HG02610 (cell line): Measurements from ENCODE around the gene CASP4.
A peak's percentile ranks its signal among the peaks of the same experiment; 100 is the strongest.
"Not testable (repeated sequence)": the region's sequence is repeated elsewhere in the genome, so short reads cannot be mapped to it uniquely, and the experiment has no call there.

Experiments used
- ATAC-seq: cut with Tn5 transposase; IDR thresholded peaks from one replicate; pipeline ENCODE4 v1.9.1; 2021; ENCODE audit warnings: mild to moderate bottlenecking, moderate library complexity; ENCODE audit not compliant: unreplicated experiment

The CASP4 gene

DNA sequence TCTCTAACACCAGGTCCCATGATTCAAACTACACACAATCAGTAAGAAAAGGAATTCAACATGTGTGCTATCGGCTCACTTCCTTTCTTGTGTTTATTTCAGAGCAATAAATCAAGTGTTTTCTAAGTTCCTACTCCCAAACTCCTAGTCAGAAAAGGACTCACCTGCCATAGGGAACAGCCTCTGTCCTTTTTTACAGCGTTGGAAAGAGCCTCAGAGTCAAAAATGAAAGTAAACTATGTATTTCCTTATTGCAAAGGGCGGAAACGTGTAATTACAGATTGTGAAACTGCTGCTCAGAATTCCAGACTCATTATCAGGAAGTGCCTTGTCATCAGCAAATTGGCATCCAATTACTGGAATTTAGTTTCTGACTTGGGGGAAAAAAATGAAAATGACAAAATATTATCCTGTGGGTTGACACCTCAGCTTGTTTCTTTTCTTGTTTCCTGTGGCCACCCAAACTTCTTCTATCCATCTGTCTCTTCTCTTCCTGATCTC, at the start of gene CASP4:
CASP4 (minus strand) TSS at position 220 of the 501 bp plus-strand sequence; CDS start at position 171, 49 bp downstream.
- peak; percentile 92 for ATAC-seq

DNA sequence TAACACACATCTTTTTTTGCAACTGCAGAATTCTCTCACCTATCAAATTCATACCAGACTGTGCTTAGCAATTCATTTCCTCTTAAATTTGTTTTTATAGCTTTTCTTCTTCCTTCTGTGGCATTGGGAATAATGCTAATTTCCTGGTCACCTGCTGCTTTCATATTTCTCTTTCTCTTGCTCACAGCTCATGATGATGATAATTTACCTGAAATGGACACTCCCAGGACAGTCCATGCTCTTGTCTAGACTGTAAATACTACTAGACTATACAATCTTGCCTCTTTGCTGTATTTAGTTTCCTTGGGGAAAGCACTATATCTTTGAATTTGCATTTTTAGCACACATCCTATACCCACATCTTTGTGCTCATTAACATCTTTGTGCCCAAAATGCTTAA, 39.1 kb upstream of the CASP4 start:
- ATAC-seq: no peak

DNA sequence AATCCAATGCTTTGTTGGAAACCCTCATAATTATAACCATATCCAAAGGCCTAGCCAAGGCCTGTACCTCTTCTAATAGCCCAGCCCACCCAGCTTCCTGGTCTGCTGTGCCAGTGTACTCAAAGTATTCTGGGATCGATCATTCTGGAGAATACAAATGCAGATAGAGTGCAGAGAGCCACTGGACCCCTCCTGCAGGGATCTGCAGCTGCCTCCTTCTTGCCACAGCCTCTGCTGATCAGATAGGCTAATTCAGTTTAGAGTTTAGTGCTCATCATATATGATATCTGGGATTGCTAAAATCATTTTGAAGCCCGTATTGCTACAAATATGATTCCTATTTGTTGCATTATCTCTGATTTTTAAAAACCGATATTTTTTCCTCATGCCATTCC, 37.1 kb upstream of the CASP4 start:
- no peak for ATAC-seq

DNA sequence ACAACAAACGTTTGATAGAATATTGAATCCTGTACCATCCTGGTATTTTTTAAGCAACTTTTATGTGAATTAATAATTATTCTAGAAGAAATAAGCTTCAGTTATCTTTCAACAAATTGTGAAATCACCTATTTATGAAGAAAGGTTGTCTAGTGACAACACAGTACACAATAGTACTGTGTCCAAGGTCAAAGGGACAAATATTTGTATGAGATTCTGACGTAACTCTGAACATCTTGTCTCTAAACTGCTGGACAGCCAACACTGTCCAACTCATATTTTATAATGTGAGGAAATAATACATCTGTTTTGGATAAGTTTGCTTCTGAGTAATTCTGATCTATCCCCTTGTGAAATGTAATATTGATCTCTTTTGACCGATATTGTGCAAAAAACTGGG, 35.6 kb upstream of the CASP4 start:
- no peak for ATAC-seq

DNA sequence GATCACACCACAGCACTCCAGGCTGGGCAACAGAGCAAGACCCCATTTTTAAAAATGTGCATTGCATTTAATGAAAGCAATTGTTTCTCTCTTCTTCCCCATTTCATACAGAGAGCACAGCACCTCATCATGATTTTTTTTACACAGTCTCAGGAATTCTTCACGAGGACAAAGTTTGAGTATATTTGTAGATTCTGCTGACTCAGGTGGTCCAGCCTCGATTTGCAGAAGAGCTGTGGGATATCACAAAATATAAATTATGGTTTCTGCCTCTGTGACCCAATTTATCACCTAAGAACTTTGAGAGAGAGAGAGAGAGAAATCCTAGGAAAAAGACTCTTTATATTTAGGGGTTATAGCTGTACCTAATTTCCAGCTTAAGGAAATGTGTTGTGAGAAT, 34.8 kb upstream of the CASP4 start:
- ATAC-seq: no peak

DNA sequence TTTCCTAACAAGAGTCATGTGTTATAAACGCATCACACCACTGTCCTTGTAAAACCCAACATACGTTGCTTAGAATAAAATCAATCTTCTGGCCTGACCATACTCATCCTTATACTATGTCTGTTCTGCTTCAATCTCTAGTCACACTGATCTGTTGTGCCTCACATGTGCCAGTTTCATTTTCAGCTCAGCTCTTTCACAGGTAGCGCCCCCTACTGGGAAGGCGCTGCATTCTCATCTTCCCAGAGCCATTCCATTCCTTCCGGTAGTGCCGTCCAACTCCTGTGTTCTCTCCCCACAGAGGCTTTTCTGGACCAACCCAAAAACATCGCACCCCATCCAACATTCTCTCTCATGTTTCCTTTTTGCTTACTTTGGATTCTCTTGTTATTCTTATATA, 32.4 kb upstream of the CASP4 start:
- peak; percentile 75 for ATAC-seq

DNA sequence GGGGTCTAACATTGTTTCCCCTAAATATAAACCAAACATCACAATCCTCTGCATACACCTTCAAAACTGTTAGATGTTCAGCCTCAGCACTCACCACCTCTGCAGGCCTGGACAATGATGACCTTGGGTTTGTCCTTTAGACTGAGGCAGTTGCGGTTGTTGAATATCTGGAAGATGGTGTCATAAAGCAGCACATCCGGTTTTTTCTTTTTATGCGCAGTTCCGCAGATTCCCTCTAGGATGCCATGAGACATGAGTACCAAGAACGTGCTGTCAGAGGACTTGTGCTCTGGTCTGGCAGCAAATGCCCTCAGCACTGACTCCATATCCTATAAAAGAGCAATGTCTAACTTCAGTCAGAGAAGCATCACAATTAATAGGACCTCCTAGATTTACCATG, 31.8 kb upstream of the CASP4 start:
- no peak for ATAC-seq

DNA sequence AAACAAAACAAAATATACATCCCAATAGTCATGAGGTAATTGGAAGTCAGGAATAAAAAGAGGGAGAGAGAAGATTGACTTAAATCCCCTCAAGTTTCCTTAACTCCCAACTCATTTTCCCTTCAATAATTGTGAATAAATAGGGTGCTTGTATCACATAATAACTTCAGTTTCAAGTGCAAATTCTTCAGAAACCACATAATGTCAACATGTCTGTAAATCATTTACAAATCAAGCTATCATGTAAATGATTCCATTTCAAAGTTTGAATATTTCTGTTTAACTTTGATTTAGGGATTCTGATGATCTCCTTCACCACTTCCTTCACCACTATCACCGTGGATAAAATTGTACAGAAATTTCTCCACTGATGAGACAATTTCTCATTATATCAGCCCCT, 31.3 kb upstream of the CASP4 start:
- ATAC-seq: no peak

DNA sequence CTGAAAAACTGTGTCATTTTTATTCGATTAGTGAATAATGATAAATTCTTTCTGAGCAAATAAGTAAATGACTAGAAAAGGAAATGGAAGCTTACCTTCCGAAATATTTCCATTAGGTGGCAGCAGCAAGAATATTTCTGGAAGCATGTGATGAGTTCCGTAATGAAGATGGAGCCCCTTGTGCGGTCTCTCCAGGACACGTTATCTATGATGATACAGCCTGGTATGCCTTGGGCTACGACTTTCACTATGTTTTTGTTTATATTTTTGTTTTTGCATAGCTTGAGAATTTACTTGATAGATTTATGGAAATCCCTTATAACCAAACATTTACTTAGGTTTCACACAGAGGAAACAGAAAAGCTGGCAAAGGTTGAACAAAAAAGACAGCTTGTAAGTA, 28.9 kb upstream of the CASP4 start:
- ATAC-seq: no peak

DNA sequence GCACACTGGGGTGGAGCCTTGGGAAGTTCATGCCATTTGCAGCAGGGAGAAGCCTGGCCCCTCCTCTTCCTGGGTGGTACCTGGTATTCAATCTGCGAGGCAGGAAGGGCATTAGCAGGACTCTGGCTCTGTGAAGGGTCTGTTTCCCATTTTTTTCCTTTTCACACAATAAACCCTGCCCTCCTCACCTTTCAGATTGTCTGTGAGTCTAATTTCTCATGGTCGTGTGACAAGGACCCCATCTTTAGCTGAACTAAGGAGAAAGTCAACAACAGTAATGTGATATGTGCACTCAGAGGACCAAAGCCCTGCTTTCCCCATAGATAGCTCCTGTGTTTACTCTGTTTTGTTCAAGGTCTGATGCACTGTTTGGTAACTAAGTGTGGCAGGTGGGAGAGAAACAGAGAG, 26.6 kb upstream of the CASP4 start:
- no peak for ATAC-seq

DNA sequence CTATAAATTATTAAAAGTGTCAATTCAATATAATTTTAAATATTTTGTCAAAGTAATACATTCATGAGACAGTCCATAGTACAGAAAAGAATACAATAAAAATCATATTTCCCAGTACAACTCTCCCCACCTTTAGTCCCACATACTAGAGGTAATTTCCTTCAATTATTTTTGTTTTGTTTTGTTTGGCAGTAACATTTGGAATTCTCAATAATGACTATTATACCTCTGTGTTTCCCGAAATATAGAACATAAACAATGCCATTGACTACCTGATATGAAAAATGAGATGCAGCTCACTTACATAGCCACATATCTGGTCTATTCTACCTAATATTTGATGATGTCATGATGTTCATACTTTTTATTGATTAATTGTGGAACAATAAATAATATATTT, 24.4 kb upstream of the CASP4 start:
- no peak for ATAC-seq

DNA sequence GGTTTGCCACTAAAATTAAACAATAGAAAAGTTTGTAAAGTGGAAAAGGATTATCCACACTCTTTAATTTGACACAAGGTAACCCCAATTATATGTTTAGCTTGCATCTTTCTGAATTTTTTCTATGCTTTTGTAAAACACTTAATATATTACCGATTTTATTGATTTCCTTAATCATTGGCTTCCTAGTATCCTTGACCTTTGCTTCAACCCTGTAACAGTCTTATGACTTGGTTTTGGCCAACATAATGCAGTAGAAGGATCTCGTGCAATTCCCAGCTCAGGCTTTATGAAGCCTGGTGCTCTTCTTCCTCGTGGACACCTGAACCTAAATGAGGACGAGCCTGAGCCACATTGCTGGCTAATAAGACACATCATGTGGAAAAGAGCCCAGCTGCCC, 23.6 kb upstream of the CASP4 start:
- no peak for ATAC-seq

DNA sequence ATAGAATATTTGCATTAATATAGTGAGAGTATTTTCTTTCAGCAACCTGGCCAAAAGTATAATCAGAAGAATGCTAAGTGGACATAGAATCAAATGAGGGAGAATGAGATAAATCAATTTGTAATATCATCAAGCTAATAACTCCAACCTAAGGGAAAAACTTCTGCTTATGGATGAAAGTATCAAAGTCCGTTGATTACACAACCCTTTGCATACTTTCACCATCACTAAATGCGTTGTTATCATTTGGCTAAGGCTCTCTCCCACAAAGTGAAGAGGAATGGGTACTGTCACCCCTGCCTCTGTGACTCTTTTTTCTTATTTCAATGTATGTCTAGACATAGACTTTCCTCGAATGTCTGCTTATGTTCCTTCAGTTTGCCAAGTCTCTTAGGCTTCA, 16.4 kb upstream of the CASP4 start:
- no peak for ATAC-seq

DNA sequence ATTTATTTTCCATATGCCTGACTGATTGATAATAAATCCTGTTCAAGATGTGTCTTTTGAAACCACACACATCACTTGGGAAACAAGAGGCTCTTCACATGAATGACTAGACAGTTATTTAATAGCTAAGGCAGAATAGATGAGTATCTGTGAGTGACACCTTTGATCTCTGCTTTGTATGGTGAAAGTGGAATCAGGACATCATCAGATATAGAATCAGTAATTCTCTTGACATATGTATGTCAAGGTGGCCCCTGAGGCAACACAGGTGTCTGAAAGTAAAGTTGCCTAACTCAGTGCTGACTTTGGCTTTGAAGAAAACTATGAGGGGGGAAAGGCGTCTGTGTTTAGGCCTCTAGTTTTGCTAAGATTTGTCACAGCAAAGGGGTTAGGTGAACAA, 11.5 kb upstream of the CASP4 start:
- no peak for ATAC-seq

DNA sequence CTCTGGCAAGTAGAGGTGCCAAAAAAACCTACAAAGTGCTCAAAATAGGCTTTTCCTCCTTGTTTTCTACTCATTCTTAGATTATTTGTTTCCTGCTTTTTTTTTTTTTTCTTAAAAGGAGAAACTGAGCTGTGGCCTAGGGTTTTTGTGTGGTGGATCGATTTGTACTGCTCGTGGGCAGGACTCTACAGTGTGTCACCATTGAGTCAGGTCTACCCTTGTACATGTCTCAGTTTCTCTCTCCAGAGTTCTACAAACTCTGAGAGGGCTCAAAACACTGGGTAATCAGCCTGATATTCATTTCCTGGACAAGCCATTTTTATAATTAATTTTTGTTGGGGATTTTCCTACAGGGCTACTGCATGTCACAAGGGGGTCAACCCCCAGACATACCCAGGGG, 5.2 kb upstream of the CASP4 start:
- no peak for ATAC-seq

DNA sequence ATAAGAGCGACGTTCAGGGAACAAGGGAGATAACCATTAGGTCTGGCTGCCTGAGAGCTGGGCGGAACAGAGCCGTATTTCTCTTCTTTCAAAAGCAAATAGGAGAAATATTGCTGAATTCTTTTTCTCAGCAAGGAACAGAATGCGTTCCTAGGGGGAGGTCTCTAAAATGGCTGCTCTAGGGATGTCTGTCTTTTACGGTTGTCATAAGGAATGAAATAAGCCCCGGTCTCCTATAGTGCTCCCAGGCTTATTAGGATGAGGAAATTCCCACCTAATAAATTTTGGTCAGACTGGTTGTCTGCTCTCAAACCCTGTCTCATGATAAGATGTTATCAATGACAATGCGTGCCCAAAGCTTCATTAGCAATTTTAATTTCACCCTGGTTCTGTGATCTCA, 4.5 kb upstream of the CASP4 start:
- ATAC-seq: not testable (repeated sequence)

DNA sequence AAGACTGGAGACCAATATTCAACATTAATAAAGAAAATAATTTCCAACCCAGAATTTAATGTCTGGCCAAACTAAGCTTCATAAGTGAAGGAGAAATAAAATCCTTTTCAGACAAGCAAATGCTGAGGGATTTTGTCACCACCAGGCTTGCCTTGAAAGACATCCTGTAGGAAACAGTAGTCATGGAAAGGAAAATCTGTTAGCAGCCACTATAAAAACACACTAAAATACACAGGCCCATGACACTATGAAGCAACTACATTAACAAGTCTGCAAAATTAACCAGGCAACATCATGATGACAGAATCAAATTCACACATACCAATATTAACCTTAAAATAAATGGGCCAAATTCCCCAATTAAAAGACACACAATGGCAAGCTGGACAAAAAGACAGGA, 2.4 kb upstream of the CASP4 start:
- no peak for ATAC-seq

DNA sequence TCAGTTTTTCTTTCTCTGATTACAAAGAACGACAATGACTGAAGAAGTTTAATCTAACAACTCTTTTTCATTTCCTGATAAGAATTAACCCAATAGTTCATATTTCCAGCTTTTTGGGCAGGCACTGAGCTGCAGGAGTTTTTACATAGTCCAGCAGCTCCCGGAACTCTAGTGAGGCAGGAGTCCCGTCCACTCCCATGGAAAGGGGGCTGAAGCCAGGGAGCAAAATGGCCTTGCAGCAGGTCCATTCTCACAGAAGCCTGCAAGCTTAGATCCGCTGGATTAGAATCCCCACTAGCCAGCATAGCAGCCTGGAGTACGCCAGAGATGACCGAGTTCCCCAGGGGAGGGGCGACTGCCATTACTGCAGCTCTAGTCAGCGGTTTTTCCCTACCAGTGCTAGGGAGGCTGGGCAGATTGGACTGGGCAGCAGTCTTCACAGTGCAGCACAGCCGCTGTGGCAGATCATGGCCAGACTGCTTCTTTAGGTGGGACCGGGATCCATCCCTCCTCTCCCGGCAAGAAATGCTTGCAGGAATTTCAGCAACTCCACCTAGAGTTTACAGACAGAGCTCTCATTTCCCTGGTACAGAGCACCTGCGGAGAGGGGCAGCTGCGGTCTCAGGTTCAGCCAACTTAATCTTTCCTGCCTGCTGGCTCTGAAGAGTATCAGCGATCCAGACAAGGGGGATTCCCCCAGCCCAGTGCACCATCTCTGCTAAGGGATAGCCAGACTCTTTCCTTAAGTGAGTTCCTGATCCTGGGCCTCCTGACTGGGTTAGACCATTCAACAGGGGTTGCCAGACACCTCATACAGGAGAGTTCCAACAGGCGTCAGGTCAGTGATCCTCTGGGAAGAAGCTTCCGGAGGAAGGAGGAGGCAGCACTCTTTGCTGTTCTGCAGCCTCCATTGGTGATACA, 742 bp upstream of the CASP4 start:
- ATAC-seq: no peak

DNA sequence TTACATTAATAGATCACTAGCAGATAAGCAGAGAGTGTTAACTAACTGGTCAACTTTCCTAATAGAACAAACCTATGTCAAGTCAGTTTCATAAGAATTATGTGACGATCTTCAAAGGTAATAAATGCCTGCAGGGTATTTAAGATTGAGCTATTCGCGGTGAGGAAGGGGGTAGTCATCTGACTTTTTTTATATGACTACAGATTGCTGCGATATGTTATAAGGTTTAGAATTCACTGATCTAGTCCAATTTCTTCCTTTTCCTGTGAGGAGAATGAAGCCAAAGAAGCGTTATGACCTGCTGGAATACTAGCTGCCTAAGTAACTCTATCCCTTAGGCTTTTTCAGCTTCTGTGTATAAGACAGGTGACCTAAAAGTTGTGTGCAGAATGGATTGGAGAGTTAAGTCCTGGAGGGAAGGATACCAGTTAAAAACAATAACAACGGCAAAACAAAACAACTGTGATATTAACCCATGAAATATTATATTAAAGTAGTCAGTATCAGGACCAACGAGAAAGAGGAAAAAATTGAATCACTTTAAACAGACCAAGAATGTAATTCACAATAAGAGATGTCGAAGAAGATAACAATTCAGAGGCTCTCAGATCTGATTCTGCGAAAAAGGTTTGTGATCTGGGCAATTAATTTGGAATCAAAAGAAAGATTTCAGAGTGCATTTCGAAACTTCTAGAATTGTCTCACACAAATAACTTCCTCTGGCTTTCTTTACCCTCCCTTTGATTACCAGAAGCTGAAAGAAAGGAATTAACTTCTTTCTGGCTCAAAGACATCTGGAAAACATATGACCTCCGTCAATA, 630 bp downstream of the CASP4 start:
- no peak for ATAC-seq

DNA sequence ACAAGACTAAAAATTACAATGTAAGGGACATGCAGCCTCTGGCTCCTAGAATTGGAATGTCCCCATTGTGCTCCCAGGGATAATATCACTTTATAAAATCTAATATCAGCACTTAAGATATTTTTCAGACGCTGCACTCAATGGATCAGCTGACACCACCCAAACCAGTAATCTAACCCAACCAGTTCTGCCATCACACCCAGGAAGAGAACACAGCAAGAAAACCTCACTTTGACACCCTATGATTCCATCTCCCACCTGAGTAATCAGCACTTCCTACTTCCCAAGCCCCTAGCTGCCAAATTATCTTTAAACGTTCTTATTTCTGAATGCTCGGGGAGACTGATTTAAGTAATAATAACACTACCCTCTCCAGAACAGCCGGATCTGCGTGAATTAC, 2.6 kb downstream of the CASP4 start:
- ATAC-seq: no peak

DNA sequence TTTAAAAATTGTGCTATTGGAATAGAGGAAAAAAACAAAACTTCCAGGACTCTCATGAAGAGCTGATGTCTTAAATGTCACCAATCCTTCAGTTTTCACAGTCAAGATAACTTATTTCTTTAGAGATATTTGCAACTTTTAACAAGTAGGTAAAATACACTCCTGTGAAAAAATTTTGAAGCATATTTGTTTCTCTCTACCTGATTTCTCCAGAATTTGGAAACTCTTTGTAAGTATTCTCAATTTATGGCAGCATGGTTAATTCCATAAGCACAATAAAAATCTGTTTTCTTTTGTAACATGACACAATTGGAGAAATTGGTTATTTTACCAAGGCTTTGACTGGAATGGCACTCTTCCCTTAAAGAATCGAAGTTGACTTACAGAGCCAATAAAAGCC, 4.1 kb downstream of the CASP4 start:
- ATAC-seq: no peak

DNA sequence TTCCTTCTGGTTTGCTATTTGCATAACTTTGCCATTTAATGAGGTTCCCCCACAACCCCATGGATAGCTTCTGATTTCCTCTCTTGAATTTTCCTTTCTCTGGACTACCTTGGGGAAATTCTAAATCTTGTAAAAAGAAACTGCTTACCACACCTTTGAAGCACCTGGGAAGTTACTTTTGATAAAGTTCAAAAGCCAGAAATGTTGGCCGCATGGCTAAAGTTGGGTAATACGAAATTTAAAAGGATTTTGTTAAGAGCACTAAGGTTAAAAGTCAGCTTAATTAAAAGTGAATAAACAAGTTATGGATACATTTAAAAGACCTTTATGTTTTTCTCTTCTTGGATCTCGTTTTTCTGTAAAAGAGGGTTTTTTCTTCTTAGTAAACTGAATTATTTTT, 5.5 kb downstream of the CASP4 start:
- no peak for ATAC-seq
